Spleen (tissue), 11 donors: Measurements from ENCODE around the gene RHOT2. TPM values are rescaled to one million over a fixed set of nuclear protein-coding genes. Genes with fewer than 3 reads are reported as not detected.

ENCODE experiments used
- DNase-seq: peaks from one replicate; pipeline ENCODE4 v3.0.0-alpha.2; 2020
- H3K27ac ChIP-seq, 8 donors: fragments of 200-600 bp; sonication (generic) in 7 of 8; 1 replicate in 4 of 8; 2 replicates in 4 of 8; pipeline versions ENCODE4 v1.5.0 to v1.8.0; 2016 to 2021; ENCODE audit warnings: inconsistent platforms in 4 of 8, mild to moderate bottlenecking in 4 of 8, moderate library complexity in 1 of 8
- H3K27me3 ChIP-seq, 7 donors: fragments of 200-600 bp; sonication (generic) in 6 of 7; replicated peaks in 1 of 7; 1 replicate in 4 of 7; 2 replicates in 3 of 7; pipeline versions ENCODE4 v1.5.0 to v1.8.0; 2016 to 2021; ENCODE audit warnings: inconsistent platforms in 3 of 7, mild to moderate bottlenecking in 1 of 7
- H3K36me3 ChIP-seq, 6 donors: fragments of 200-600 bp; sonication (generic) in 5 of 6; 1 replicate in 4 of 6; 2 replicates in 2 of 6; pipeline versions ENCODE4 v1.5.0 to v1.8.0; 2016 to 2021; ENCODE audit warnings: inconsistent platforms in 2 of 6
- H3K4me1 ChIP-seq, 6 donors: fragments of 200-600 bp; sonication (generic) in 5 of 6; 1 replicate in 3 of 6; 2 replicates in 3 of 6; pipeline versions ENCODE4 v1.5.0 to v1.8.0; 2016 to 2021; ENCODE audit warnings: inconsistent platforms in 3 of 6
- H3K4me3 ChIP-seq, 8 donors: fragments of 200-600 bp; sonication (generic) in 7 of 8; 1 replicate in 4 of 8; 2 replicates in 4 of 8; pipeline versions ENCODE4 v1.5.0 to v1.8.0; 2016 to 2021; ENCODE audit warnings: inconsistent platforms in 4 of 8, mild to moderate bottlenecking in 4 of 8, moderate library complexity in 2 of 8
- H3K9me3 ChIP-seq, 8 donors: fragments of 200-600 bp; sonication (generic) in 7 of 8; 1 replicate in 4 of 8; 2 replicates in 4 of 8; pipeline versions ENCODE4 v1.5.0 to v1.8.0; 2016 to 2021; ENCODE audit warnings: inconsistent platforms in 4 of 8
- CTCF ChIP-seq, 11 experiments: fragments of 200-600 bp in 7 of 11; fragments of 450-650 bp in 4 of 11; sonication (generic) in 4 of 11; IDR thresholded peaks in 8 of 11; conservative IDR thresholded peaks in 3 of 11; 1 replicate in 7 of 11; 2 replicates in 4 of 11; pipeline versions ENCODE4 v1.4.0 to v1.8.0; 2016 to 2021; ENCODE audit warnings: antibody characterized with exemption in 11 of 11, inconsistent platforms in 4 of 11, mild to moderate bottlenecking in 1 of 11
- POLR2A ChIP-seq, 3 donors: fragments of 450-650 bp; IDR thresholded peaks; one replicate each; pipeline ENCODE4 v1.5.1; 2017; ENCODE audit warnings: antibody characterized with exemption in 3 of 3, mild to moderate bottlenecking in 1 of 3
- POLR2AphosphoS5 ChIP-seq, 3 donors: sonication (generic); formaldehyde crosslinking; IDR thresholded peaks; one replicate each; pipeline ENCODE4 v1.5.1; 2017; ENCODE audit warnings: antibody characterized with exemption in 3 of 3
- WGBS, 5 donors: extraction: QIAGEN DNeasy Blood & Tissue Kit in 3 of 5; methylation state at CpG; one replicate each; pipeline versions ENCODE4 v1.1.5 to v1.1.7; 2013 to 2018; 5-methylcytosine and 5-hydroxymethylcytosine counted together
- intact Hi-C: fragments of 100-400 bp; cut with DNase I; formaldehyde crosslinking; loops from one replicate; pipeline ENCODE4 v1.15.0; 2023; ENCODE audit warnings: low total_unique reads
- polyA plus RNA-seq, 3 donors: library from polyadenylated mRNA; stranded (reverse); fragments of 200-250 nt; gene quantifications; one replicate each; pipeline ENCODE4 v1.2.1, GENCODE V29; 2013
- total RNA-seq, 7 donors: library from RNA; depleted of rRNA in 3 of 7; stranded (reverse); fragments of >200 nt in 3 of 7; fragmentation: NEBNext Ultra II Directional in 4 of 7; extraction: Animal tissue kit (Norgen Biotek cat#: 25700) in 4 of 7; gene quantifications; one replicate each; pipeline versions ENCODE4 v1.1.0 to v1.2.1, GENCODE V29; 2016 to 2021
- donor health status: healthy with polysubstance abuse.
- donor health status: DM: no; HTN: no; CAD: no; lungs with moderate emphysema.
- donor health status: DM: no; HTN: no; CAD: no.
- donor health status: Bipolar disorder and iron deficiency.
- donor health status: healthy.
- donor health status: DM: no; HTN: no; CAD: no.
- donor health status: DM: yes; HTN: yes; CAD: no.

Gene RHOT2
- total and polyA plus RNA-seq, 10 donors: 71.3 to 309 (median 137) TPM

GRCh38 chr16:636206-637080 is 31.5 kb upstream of the RHOT2 start, which contains the start of gene METTL26:
Gene METTL26 (minus strand): TSS chr16:636305. CDS start chr16:636290, 15 bp downstream.
- H3K27ac ChIP-seq: peak within 1 kb of the TSS; percentile 93 to 98 (median 95)
- H3K27me3 ChIP-seq: peaks cover 0 to 4% (median 0%) of the 10 kb centered on the region in 7 donors
- DNase-seq: peak; percentile 99
- peaks cover 0 to 30% (median 17%) of the 10 kb centered on the region in 6 donors for H3K36me3 ChIP-seq
- H3K4me1 ChIP-seq: peaks cover 17 to 65% (median 40%) of the 10 kb centered on the region in 6 donors
- TF ChIP-seq CTCF (IDR thresholded peaks at IDR 0.05 in 8 of 11, conservative IDR thresholded peaks at IDR 0.05 in 3 of 11) (peak in 4 of 11 experiments; percentile 28 to 38 (median 34)), POLR2A (IDR thresholded peaks at IDR 0.05) (peak in 1 of 3 donors; percentile 20), POLR2AphosphoS5 (IDR thresholded peaks at IDR 0.05) (peak; percentile 87 to 89 (median 88))
- 0% methylated on average over 38 to 91 of the region's 91 CpGs for WGBS, 5 donors
- peak within 1 kb of the TSS; percentile 66 to 98 (median 85) for H3K4me3 ChIP-seq
- intact Hi-C loops: no loop called here
- H3K9me3 ChIP-seq: no peaks in the 10 kb centered on the region

GRCh38 chr16:637081-638018 is 30.6 kb upstream of the RHOT2 start:
- WGBS, 5 donors: 17 to 31% (median 26%) methylated on average over 20 to 52 of the region's 53 CpGs
- peak; percentile 88 for DNase-seq
- Histone ChIP-seq H3K4me3 (peak overlapping the region; percentile 66 to 98 (median 85)), H3K36me3 (peaks cover 0 to 28% (median 17%) of the 10 kb centered on the region in 6 donors), H3K4me1 (peaks cover 17 to 72% (median 44%) of the 10 kb centered on the region in 6 donors), H3K9me3 (no peaks in the 10 kb centered on the region), H3K27me3 (peaks cover 0 to 4% (median 0%) of the 10 kb centered on the region in 7 donors), H3K27ac (peak overlapping the region; percentile 93 to 98 (median 95))
- intact Hi-C loops: no loop called here
- TF ChIP-seq POLR2AphosphoS5 (IDR thresholded peaks at IDR 0.05) (no peak), POLR2A (IDR thresholded peaks at IDR 0.05) (no peak), CTCF (IDR thresholded peaks at IDR 0.05 in 8 of 11, conservative IDR thresholded peaks at IDR 0.05 in 3 of 11) (no peak)

GRCh38 chr16:638034-638543 is 29.8 kb upstream of the RHOT2 start:
- Histone ChIP-seq H3K4me1 (peaks cover 25 to 76% (median 51%) of the 10 kb centered on the region in 6 donors), H3K27me3 (peaks cover 0 to 4% (median 0%) of the 10 kb centered on the region in 7 donors), H3K9me3 (no peaks in the 10 kb centered on the region), H3K27ac (peak overlapping the region in 2 of 8 donors; percentile 93 to 96), H3K4me3 (no peak overlapping the region), H3K36me3 (peaks cover 0 to 21% (median 12%) of the 10 kb centered on the region in 6 donors)
- DNase-seq: peak; percentile 84
- WGBS, 5 donors: 82 to 91% (median 88%) methylated on average over 10 to 15 of the region's 15 CpGs
- TF ChIP-seq POLR2AphosphoS5 (IDR thresholded peaks at IDR 0.05): no peak
- no peak for TF ChIP-seq CTCF (IDR thresholded peaks at IDR 0.05 in 8 of 11, conservative IDR thresholded peaks at IDR 0.05 in 3 of 11)
- no peak for TF ChIP-seq POLR2A (IDR thresholded peaks at IDR 0.05)
- intact Hi-C loops: no loop called here
